NOMO-1 (cell line): Measurements from ENCODE around the gene MMP24.

Experiments
- DNase-seq, 2 experiments: peaks; one replicate each; lab custom pipeline; 2025; ENCODE audit not compliant: unreplicated experiment in 2 of 2; lab: John Stamatoyannopoulos, UW

MMP24 gene

DNA sequence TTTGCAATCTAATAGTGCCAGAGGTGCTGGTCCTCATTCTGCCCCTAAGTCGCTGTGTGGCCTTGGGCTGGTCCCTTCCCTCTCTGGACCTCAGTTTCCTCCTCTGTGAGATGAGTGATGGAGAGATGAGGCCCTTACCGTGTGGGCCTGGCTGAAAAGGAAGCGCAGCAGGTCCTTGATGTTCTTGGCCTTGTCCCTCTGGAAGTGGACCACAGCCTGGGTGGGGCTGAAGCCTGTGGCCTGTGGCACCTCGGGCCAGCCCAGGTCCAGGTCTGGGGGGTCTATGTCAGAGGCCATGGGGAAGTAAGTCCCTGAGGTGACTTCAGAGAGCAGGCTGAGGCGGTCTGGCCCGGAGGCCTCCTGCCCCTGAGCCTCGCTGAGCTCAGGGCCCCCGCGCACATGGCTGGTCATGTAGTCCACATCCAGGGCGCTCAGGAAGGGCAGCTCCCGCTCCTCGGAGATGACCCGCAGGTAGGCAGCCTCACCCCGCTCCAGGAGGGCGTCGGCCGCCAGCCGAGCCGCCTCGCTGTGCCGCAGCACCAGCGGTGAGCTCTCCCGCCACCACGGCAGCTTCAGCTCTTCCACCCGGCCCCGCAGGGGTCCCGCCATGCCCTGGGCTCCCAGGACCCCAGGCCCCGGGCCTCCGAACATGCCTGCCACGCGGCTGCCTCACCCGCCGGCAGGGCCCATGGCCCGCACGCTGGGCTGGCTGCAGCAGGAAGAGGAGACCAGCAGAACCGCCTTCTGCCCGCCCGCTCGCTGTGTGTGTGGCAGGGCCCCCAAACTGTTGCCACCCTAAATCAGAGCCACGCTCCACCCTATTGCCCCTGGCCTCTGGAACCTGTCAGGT, 65.4 kb downstream of the MMP24 start, which contains the start of gene FAM83C:
FAM83C (minus strand) TSS at position 772 of the 850 bp plus-strand sequence; CDS start at position 651, 121 bp downstream.
- no peak for DNase-seq

- DNase-seq = no peak
Measured at GRCh38 chr20:35292504-35293285, 66.2 kb downstream of the MMP24 start.

GRCh38 chr20:35293303-35294292, 67.1 kb downstream of the MMP24 start:
- no peak for DNase-seq

DNA sequence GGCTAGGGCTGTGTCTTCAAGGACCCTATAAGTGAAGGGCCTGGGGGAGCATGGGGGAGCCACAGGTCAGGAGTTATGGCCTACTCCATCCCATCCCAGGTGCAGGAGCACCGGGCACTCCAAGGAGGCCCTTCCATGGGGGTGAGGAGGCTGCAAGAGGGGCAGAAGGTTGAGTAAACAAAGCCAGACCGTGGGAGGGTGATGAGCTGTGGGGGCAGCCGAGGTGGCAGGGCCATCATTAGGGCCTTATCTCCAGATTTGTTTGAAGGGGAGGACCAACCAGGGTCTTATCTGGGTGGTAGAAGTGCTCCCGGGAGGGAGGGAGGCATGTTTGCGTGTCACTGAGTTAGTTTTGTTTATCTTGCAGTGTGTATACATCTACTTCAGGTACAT, 67.8 kb downstream of the MMP24 start:
- DNase-seq = no peak

GRCh38 chr20:35295058-35295457, 68.6 kb downstream of the MMP24 start:
- no peak for DNase-seq

DNA sequence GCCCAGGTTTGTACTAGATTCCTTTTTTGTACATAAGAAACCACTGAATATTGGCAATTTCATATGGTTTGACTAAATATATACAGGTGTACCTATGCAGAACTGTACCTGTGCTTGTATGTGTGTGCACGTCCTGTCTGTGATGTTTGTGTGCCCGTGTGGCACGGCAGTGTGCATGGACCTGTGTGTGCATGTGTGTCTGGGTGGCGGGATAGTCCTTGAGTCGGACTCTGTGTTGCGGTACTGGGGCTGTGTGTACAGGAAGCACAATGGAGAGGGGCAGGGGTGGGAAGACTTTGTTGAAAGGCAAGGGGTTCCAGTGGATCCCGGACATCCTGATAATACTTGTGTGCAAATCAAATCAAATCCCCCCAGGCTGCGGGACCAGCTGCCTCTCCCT, 69.2 kb downstream of the MMP24 start:
- no peak for DNase-seq

DNA sequence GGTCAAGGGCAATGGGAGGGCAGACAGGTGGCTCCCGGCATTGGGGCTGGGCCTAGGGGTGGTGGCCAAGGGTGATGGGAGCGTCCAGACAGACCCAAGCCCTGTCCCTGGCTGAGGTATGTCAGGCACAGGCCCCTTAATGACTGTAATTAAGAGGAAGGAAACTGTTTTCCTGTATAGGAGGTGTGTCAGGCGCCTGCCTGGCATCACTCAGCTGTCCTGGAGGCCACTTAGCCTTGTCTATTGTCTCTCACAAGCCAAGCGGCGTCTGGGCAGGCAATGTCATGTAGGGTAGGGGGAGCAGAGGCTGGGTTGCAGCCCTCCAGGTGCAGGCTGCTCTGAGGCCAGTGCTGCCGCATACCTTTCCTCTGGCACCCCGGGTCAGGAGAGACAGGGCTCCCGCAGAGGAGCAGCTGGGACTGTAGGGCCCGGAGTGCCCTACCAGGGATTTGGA, 69.6 kb downstream of the MMP24 start:
- DNase-seq = no peak

GRCh38 chr20:35297155-35297554, 70.7 kb downstream of the MMP24 start:
- DNase-seq = no peak

DNA sequence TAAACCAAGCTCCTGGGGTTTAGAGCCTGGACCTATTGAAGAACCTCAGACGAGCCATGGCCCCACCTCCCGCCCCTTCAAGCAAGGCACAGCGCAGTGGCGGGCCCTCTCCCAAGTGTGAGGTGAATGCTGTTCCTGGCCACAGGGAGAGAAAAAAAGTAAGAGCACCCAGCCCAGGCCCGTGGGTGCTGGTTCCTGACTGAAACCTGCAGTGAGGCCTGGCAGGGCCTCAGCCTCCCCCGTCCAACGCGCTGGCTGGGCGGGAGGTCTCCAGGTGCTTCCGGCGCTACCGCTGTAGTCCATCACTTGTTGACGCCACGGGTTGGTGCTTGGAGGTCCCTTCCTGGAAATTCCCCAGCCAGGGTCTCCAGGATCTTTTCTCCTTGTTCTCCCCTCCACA, 71.2 kb downstream of the MMP24 start:
- no peak for DNase-seq

GRCh38 chr20:35298264-35298663, 71.8 kb downstream of the MMP24 start:
- DNase-seq = no peak

DNA sequence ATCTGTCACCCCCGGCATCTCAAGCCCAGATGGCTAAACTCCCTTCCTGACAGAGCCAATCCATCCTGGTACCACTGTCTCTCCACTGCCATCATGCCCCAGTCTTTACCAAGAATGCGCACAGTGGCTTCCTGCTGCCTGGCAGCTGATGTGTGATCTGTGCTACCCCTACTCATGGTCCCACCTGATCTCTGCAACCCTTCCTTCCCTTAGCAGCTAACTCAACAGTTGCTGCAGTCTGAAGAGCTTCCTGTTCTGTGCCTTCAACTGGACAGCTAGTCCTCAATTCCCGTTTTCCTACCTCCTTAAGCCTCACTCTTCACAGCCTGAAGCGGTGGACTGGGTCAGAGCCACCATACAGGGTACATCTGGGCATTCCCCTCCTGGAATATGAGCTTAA, 73.3 kb downstream of the MMP24 start:
- DNase-seq = no peak

GRCh38 chr20:35300469-35301262, 74.2 kb downstream of the MMP24 start:
- no peak for DNase-seq

DNA sequence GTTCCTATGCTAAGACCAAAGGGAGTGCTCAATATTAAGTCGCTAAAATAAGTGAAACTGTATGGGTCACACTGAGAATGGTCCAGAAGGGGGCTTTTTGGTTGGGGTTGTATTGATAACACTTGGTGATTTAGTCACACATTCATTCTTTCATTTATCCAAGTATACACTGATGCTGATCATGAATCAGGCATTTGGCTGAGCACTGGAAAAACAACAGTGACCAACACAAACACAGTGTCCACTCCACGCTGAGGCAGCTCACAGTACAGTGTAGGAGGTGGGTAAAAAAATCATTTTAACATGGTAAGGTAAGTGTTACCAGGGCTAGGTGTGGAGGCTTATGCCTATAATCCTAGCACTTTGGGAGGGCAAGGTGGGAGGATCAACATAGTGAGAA, 74.9 kb downstream of the MMP24 start:
- no peak for DNase-seq

- DNase-seq = no peak
Measured at GRCh38 chr20:35302421-35303335, 76.2 kb downstream of the MMP24 start.

DNA sequence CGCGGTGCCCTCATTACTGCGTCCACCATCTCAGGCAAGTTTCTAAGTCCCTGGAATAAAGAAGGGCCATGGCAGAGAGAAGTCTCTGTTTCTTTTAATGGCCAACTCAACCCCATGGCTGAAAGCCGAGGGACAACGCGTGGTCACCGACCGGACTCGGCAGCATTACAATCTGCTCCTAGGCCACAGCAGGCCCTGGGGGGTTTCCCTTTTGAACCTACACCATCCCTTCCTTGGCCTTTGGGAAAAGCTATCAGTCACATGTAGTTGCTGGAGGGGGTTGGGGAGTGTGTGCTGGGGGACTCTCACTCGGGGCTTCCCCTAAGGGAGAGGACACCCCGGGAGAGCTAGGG, 76.9 kb downstream of the MMP24 start:
- DNase-seq = no peak

DNA sequence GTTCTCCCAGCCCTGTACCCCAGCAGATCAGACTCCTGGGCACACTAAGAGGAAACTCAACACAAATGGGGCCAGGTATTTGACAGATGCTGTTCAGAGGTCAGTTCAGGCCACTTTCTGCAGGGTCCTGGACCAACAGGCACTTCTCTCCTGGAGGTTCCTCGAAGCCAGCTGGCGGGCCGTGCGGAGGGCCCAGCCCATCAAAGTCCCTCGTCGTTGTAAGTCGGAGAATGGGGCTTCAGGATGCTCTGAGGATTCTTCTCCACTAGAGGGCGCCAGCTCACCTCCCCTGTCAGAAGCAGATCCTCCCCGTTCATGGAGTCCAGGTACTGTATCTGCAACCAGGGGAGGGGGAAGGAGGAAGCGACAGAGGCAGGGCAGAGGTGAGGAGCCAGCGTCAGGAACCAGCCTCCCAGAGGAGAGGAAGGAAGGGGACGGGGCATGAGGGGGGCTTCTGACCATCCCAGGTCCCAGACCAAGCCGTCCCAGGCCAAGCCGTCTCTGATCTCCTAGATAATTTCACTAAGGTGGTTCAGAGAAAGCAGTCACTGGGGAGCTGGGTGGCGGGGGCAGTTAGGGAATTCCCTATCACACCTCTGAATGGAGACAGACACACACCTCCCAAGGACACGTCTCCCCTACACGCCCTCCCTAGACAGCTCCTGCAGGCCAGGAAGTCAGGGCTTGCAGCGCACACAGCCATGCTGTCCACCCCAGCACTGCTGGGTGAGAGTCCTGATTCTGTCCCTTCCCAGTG, 77.4 kb downstream of the MMP24 start:
- DNase-seq = peak; percentile 47 to 86

DNA sequence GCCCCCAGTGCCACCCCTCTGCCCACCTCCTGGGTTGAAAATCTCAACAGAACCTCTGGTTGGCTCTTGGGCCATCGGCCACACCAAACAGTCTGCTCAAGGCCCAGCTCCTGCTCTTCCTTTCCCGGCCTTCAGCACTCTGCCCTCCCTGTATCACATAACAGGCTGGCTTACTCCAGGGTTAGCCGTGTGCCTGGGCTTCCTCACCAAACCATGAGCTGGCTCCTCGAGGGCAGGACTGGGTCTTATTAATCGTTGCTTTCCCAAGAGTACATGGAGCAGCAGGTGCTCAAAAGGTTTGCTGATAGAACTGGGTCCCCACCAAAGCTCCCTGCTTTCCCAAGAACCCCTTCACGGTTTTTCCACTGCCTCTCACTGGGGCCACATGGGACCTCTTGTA, 78.5 kb downstream of the MMP24 start:
- no peak for DNase-seq
